H1 (cell line): ENCODE results near the gene FAM177B. TPM values are rescaled to one million over a fixed set of nuclear protein-coding genes. Genes with fewer than 3 reads are reported as not detected.

Source experiments
- CTCF ChIA-PET: fragments of 300-600 bp; sonication (Branson Sonifier 250); formaldehyde crosslinking; loops from one replicate; lab custom pipeline; 2021; ENCODE audit not compliant: partially characterized antibody; lab: Charles Lee
- POLR2A ChIA-PET: fragments of 300-600 bp; sonication (Branson Sonifier 250); formaldehyde crosslinking; loops from one replicate; lab custom pipeline; 2021; ENCODE audit warnings: inconsistent platforms; ENCODE audit not compliant: partially characterized antibody; lab: Charles Lee
- DNase-seq, 2 experiments: peaks; one replicate each; pipeline versions ENCODE4 v3.0.0 to v3.0.0-alpha.2; 2010 to 2022; ENCODE audit warnings: low spot score in 2 of 2, low read depth in 1 of 2, mixed read lengths in 1 of 2
- FAIRE-seq: peaks from 2 replicates; lab custom pipeline; 2011; peaks lifted over from hg19 to GRCh38; lab: Jason Lieb, UNC
- H2AFZ ChIP-seq: 2 replicates; pipeline ENCODE4 v1.8.1; 2012; ENCODE audit warnings: low read length, inconsistent platforms
- H2AK5ac ChIP-seq: 2 replicates; pipeline ENCODE4 v1.6.1; 2013; ENCODE audit warnings: low read depth, low read length
- H2BK120ac ChIP-seq: replicated peaks from 2 replicates; pipeline ENCODE3; 2013; ENCODE audit warnings: low read depth, low read length, inconsistent platforms
- H2BK12ac ChIP-seq: 2 replicates; pipeline ENCODE4 v1.6.1; 2013; ENCODE audit warnings: low read depth, low read length
- H2BK15ac ChIP-seq: 2 replicates; pipeline ENCODE4 v1.6.1; 2013; ENCODE audit warnings: low read length
- H2BK20ac ChIP-seq: 2 replicates; pipeline ENCODE4 v1.6.1; 2013; ENCODE audit warnings: low read length
- H2BK5ac ChIP-seq: 2 replicates; pipeline ENCODE4 v1.6.1; 2013; ENCODE audit warnings: low read depth, low read length
- H3K14ac ChIP-seq: 2 replicates; pipeline ENCODE4 v1.6.1; 2013; ENCODE audit warnings: inconsistent platforms; ENCODE audit not compliant: insufficient read length
- H3K18ac ChIP-seq: 2 replicates; pipeline ENCODE4 v1.6.1; 2013; ENCODE audit warnings: low read length; ENCODE audit errors: extremely low read depth
- H3K23ac ChIP-seq: 2 replicates; pipeline ENCODE4 v1.6.1; 2013; ENCODE audit warnings: inconsistent platforms; ENCODE audit not compliant: insufficient read length
- H3K23me2 ChIP-seq: 2 replicates; pipeline ENCODE4 v1.6.1; 2013; ENCODE audit warnings: low read depth, low read length
- H3K27ac ChIP-seq: 2 replicates; pipeline ENCODE4 v1.6.1; 2011; ENCODE audit warnings: low read depth, low read length, inconsistent platforms
- H3K27me3 ChIP-seq, 4 experiments: replicated peaks in 1 of 4; 1 replicate in 1 of 4; 2 replicates in 3 of 4; pipeline versions ENCODE4 v1.6.1 to v1.8.1; 2011 to 2013; ENCODE audit warnings: low read length in 3 of 4, mild to moderate bottlenecking in 3 of 4, inconsistent platforms in 2 of 4, mixed read lengths in 2 of 4, moderate library complexity in 1 of 4; ENCODE audit not compliant: control insufficient read depth in 3 of 4, insufficient read depth in 3 of 4; ENCODE audit errors: extremely low read depth in 1 of 4
- H3K36me3 ChIP-seq, 4 experiments: 2 replicates each; pipeline versions ENCODE4 v1.6.1 to v1.8.1; 2011 to 2013; ENCODE audit warnings: mild to moderate bottlenecking in 4 of 4, low read length in 3 of 4, moderate library complexity in 2 of 4, control low read depth in 1 of 4, inconsistent platforms in 1 of 4; ENCODE audit not compliant: insufficient read depth in 4 of 4, control insufficient read depth in 2 of 4
- H3K4ac ChIP-seq: replicated peaks from 2 replicates; pipeline ENCODE3; 2013; ENCODE audit warnings: low read length, low read depth, mixed read lengths, inconsistent platforms; ENCODE audit not compliant: insufficient read length
- H3K4me1 ChIP-seq, 4 experiments: replicated peaks in 1 of 4; 1 replicate in 1 of 4; 2 replicates in 3 of 4; pipeline versions ENCODE4 v1.6.1 to v1.8.1; 2011 to 2013; ENCODE audit warnings: low read length in 3 of 4, inconsistent platforms in 2 of 4, mixed read lengths in 1 of 4; ENCODE audit not compliant: insufficient read depth in 4 of 4, control insufficient read depth in 3 of 4
- H3K4me2 ChIP-seq, 2 experiments: 2 replicates each; pipeline versions ENCODE4 v1.6.1 to v1.8.1; 2011 to 2013; ENCODE audit warnings: low read depth in 2 of 2, low read length in 2 of 2, control low read depth in 1 of 2, inconsistent platforms in 1 of 2, mild to moderate bottlenecking in 1 of 2; ENCODE audit not compliant: insufficient read depth in 1 of 2
- H3K4me3 ChIP-seq, 4 experiments: fragments of 200-600, 300-600 bp in 1 of 4; sonication (generic), shearing (Covaris generic), sonication (Bioruptor Twin) in 1 of 4; 2 replicates each; pipeline versions ENCODE4 v1.5.1 to v1.8.1; 2011 to 2016; ENCODE audit warnings: low read length in 4 of 4, low read depth in 3 of 4, control low read depth in 2 of 4, inconsistent platforms in 2 of 4, mild to moderate bottlenecking in 2 of 4, mixed read lengths in 1 of 4, moderate library complexity in 1 of 4; ENCODE audit not compliant: insufficient read depth in 2 of 4; ENCODE audit errors: extremely low read depth in 1 of 4
- H3K56ac ChIP-seq: replicated peaks from 2 replicates; pipeline ENCODE3; 2013; ENCODE audit warnings: low read depth, mild to moderate bottlenecking, mixed read lengths, low read length, inconsistent platforms; ENCODE audit not compliant: insufficient read length
- H3K79me1 ChIP-seq: 2 replicates; pipeline ENCODE4 v1.6.1; 2013; ENCODE audit warnings: low read depth, low read length, control low read depth
- H3K79me2 ChIP-seq, 2 experiments: 2 replicates each; pipeline versions ENCODE4 v1.6.1 to v1.8.1; 2012 to 2013; ENCODE audit warnings: low read length in 2 of 2, mild to moderate bottlenecking in 2 of 2, inconsistent platforms in 1 of 2; ENCODE audit not compliant: insufficient read depth in 2 of 2, control insufficient read depth in 1 of 2
- H3K9ac ChIP-seq, 4 experiments: replicated peaks in 1 of 4; 1 replicate in 1 of 4; 2 replicates in 3 of 4; pipeline versions ENCODE4 v1.6.1 to v1.8.1; 2011 to 2013; ENCODE audit warnings: low read depth in 3 of 4, low read length in 3 of 4, control low read depth in 2 of 4, mild to moderate bottlenecking in 2 of 4, moderate library complexity in 2 of 4, inconsistent platforms in 1 of 4; ENCODE audit errors: extremely low read depth in 1 of 4
- H3K9me3 ChIP-seq, 2 experiments: 2 replicates each; pipeline versions ENCODE4 v1.6.1 to v1.8.1; 2012 to 2013; ENCODE audit warnings: mild to moderate bottlenecking in 2 of 2, moderate library complexity in 2 of 2, control low read depth in 1 of 2, inconsistent platforms in 1 of 2, low read depth in 1 of 2, low read length in 1 of 2, mixed read lengths in 1 of 2; ENCODE audit not compliant: insufficient read depth in 2 of 2
- H4K20me1 ChIP-seq, 2 experiments: replicated peaks in 1 of 2; 2 replicates each; pipeline versions ENCODE3 to v1.8.1; 2011 to 2013; ENCODE audit warnings: inconsistent platforms in 2 of 2, low read length in 2 of 2, mild to moderate bottlenecking in 1 of 2; ENCODE audit not compliant: insufficient read depth in 2 of 2, control insufficient read depth in 1 of 2
- H4K5ac ChIP-seq: 2 replicates; pipeline ENCODE4 v1.6.1; 2013; ENCODE audit warnings: low read length, low read depth, mixed read lengths, inconsistent platforms; ENCODE audit not compliant: insufficient read length
- H4K8ac ChIP-seq: 2 replicates; pipeline ENCODE4 v1.8.0; 2013; ENCODE audit warnings: mild to moderate bottlenecking, moderate library complexity, low read length, inconsistent platforms; ENCODE audit not compliant: insufficient read depth; ENCODE audit errors: extremely low read depth
- H4K91ac ChIP-seq: replicated peaks from 2 replicates; pipeline ENCODE3; 2013; ENCODE audit warnings: low read length, mixed read lengths, inconsistent platforms; ENCODE audit not compliant: insufficient read length
- CTCF ChIP-seq, 3 experiments: IDR thresholded peaks; 1 replicate in 2 of 3; 2 replicates in 1 of 3; pipeline versions ENCODE4 v1.5.1 to v1.6.1; 2011; ENCODE audit warnings: low read length in 3 of 3, mild to moderate bottlenecking in 3 of 3, inconsistent platforms in 2 of 3, low read depth in 1 of 3, moderate library complexity in 1 of 3; ENCODE audit not compliant: insufficient read depth in 1 of 3; ENCODE audit errors: control extremely low read depth in 1 of 3
- HDAC2 ChIP-seq, 2 experiments: fragments of 300-600 bp in 1 of 2; sonication (generic) in 1 of 2; IDR thresholded peaks; 2 replicates each; pipeline ENCODE4 v1.6.1; 2011 to 2012; ENCODE audit warnings: low read depth in 2 of 2, low read length in 2 of 2, mild to moderate bottlenecking in 2 of 2, moderate library complexity in 2 of 2, borderline replicate concordance in 1 of 2, inconsistent platforms in 1 of 2
- KDM1A ChIP-seq: fragments of 200-600, 300-600 bp; sonication (generic); IDR thresholded peaks from 2 replicates; pipeline ENCODE4 v1.7.1; 2016; ENCODE audit warnings: mild to moderate bottlenecking, low read length, borderline replicate concordance
- NRF1 ChIP-seq: IDR thresholded peaks from 2 replicates; pipeline ENCODE4 v1.6.1; 2011; ENCODE audit warnings: mild to moderate bottlenecking, low read depth, low read length, improper control_type of control experiment
- RAD21 ChIP-seq, 2 experiments: IDR thresholded peaks in 1 of 2; conservative IDR thresholded peaks in 1 of 2; 2 replicates each; pipeline ENCODE4 v1.6.1; 2011; ENCODE audit warnings: low read depth in 2 of 2, low read length in 2 of 2, improper control_type of control experiment in 1 of 2, inconsistent platforms in 1 of 2, mild to moderate bottlenecking in 1 of 2, moderate library complexity in 1 of 2
- WGBS, 2 experiments: shearing (Covaris generic) in 1 of 2; methylation state at CpG; one replicate each; pipeline versions ENCODE4 v1.1.6 to v1.1.7; 2013 to 2015; ENCODE audit warnings: low lambda C conversion rate in 2 of 2, mixed read lengths in 2 of 2, inconsistent platforms in 1 of 2, low coverage in 1 of 2, missing lambda C conversion rate in 1 of 2; ENCODE audit not compliant: insufficient replicate concordance in 2 of 2, insufficient coverage in 1 of 2, insufficient read length in 1 of 2; ENCODE audit errors: extremely low coverage in 1 of 2, missing lambda C conversion rate in 1 of 2; 5-methylcytosine and 5-hydroxymethylcytosine counted together
- polyA plus RNA-seq, 7 experiments: library from polyadenylated mRNA; depleted of rRNA in 3 of 7; stranded (reverse) in 5 of 7; unstranded in 2 of 7; fragments of >200 nt in 5 of 7; fragments of 200-250 nt in 2 of 7; gene quantifications; 1 replicate in 5 of 7; 2 replicates in 1 of 7; 4 replicates in 1 of 7; pipeline versions ENCODE4 v1.2.1 to v1.2.3, GENCODE V29; 2011 to 2013; ENCODE audit warnings: missing spikeins in 2 of 7, mixed read lengths in 2 of 7
- total RNA-seq: library from RNA; stranded (reverse); fragmentation: NEBNext Ultra II Directional; extraction: Animal tissue kit (Norgen Biotek cat#: 25700); gene quantifications from 2 replicates; pipeline ENCODE4 v1.2.1, GENCODE V29; 2021

The FAM177B gene
- total and polyA plus RNA-seq, 2 of the 8 experiments (the other 6 are each of a cell fraction or from before 2014, with no cell fraction given), result 0.06 TPM; not detected in 1

DNA sequence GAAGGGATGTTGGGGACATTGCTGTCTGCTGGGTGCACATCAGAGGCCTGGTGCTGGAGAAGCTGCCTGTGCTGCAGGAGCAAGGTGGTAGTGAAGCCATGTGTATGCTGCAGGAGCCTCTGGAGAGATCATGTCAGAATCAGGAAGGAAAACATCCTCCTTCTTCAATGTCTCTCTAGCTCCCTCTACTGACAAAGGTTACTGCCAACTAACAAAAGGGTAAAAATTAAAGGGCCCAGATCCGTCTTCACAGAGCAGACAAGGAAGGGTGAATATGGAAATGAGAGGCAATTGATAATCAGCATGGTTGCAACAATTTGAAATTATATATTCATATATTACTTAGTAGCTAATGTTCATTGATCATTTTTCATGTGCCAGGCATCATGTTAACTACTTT is 32.2 kb downstream of the FAM177B start:
- Histone ChIP-seq H3K4me3 (no peak overlapping the region), H3K23ac (no peak overlapping the region), H3K27me3 (no peaks in the 10 kb centered on the region), H3K56ac (no peak overlapping the region), H3K14ac (no peak overlapping the region), H3K9ac (no peak overlapping the region), H2AFZ (no peak overlapping the region), H3K79me2 (no peaks in the 10 kb centered on the region), H2BK12ac (no peak overlapping the region), H2BK120ac (no peak overlapping the region), H2BK20ac (no peak overlapping the region), H4K8ac (no peak overlapping the region), H3K4me2 (no peak overlapping the region), H4K91ac (no peak overlapping the region), H3K4ac (no peak overlapping the region), H3K79me1 (no peaks in the 10 kb centered on the region), H2BK15ac (no peak overlapping the region), H3K18ac (no peak overlapping the region), H3K9me3 (peaks cover 15 to 21% of the 10 kb centered on the region in 2 experiments), H4K5ac (no peak overlapping the region), H2BK5ac (no peak overlapping the region), H3K23me2 (no peaks in the 10 kb centered on the region; the same call in 1 of the 2 replicates), H3K27ac (no peak overlapping the region), H3K36me3 (no peaks in the 10 kb centered on the region), H2AK5ac (no peak overlapping the region), H3K4me1 (no peaks in the 10 kb centered on the region), H4K20me1 (no peaks in the 10 kb centered on the region)
- POLR2A ChIA-PET, result no interaction called here
- no peak for TF ChIP-seq NRF1
- TF ChIP-seq HDAC2 (IDR thresholded peaks at IDR 0.05; ENCODE audit: borderline replicate concordance in 1 of 2, low read depth in 2 of 2, low read length in 2 of 2), result 0 out of 4 replicates have a peak, but pooled peaks of 1 of the 2 experiments have one; percentile 38
- TF ChIP-seq KDM1A, result peak; percentile 91
- TF ChIP-seq RAD21 (IDR thresholded peaks at IDR 0.05 in 1 of 2, conservative IDR thresholded peaks at IDR 0.05 in 1 of 2; ENCODE audit: low read depth in 2 of 2, low read length in 2 of 2), result peak; percentile 35 to 38
- peak in 1 of 3 experiments; percentile 40; a peak in 1 of 4 replicates for TF ChIP-seq CTCF (IDR thresholded peaks at IDR 0.05; ENCODE audit: control extremely low read depth in 1 of 3, insufficient read depth in 1 of 3, low read depth in 1 of 3, low read length in 3 of 3)
- CTCF ChIA-PET, result interaction anchor here (0.7 to 2.6 kb wide), 9 partner anchors 11 to 354 kb away, joined by 3 to 17 read pairs (median 3); no protein-coding TSS in a partner anchor
- WGBS, 2 experiments, result 83% methylated on average over 1 of the region's 1 CpG; no CpG with 5 or more reads in 1 of the 2 experiments
- no peak for FAIRE-seq
- DNase-seq, result no peak
